K562 (cell line): ENCODE measurements around the gene BANK1. TPM values are rescaled to one million over a fixed set of nuclear protein-coding genes. Genes with fewer than 3 reads are reported as not detected.

Source experiments
- ATAC-seq: fragments of 200-7000 bp; cut with Tn5 transposase; 3 replicates; pipeline ENCODE4 v1.9.1; 2020; ENCODE audit warnings: moderate library complexity
- BruUV-seq: library from RNA; stranded (reverse); fragments of 400-500 nt; replicated peaks from 2 replicates; lab custom pipeline; 2021; lab: Mats Ljungman, UMichigan
- CTCF ChIA-PET: fragments of 300-600 bp; formaldehyde crosslinking; extraction: SDS; loops from one replicate; lab custom pipeline; 2021; ENCODE audit warnings: low intra/inter-chr PET ratio; lab: Yijun Ruan, JAX
- POLR2A ChIA-PET: fragments of 300-600, 350-650 bp; sonication (Branson Sonifier 250); formaldehyde crosslinking; extraction: SDS; loops from one replicate; lab custom pipeline; 2021; ENCODE audit warnings: antibody characterized with exemption, inconsistent platforms; lab: Yijun Ruan, JAX
- DNase-seq, 4 experiments: peaks; one replicate each; pipeline versions ENCODE4 v3.0.0 to v3.0.0-alpha.2; 2011 to 2018; ENCODE audit warnings: low spot score in 3 of 4, mixed read lengths in 3 of 4; ENCODE audit errors: extremely low read depth in 1 of 4
- FAIRE-seq: peaks from 2 replicates; lab custom pipeline; 2011; peaks lifted over from hg19 to GRCh38; lab: Jason Lieb, UNC
- H2AFZ ChIP-seq: 2 replicates; pipeline ENCODE4 v1.6.0; 2011; ENCODE audit warnings: low read depth, low read length, control low read depth, inconsistent platforms
- H3K27ac ChIP-seq: fragments of 200-600 bp; 3 replicates; pipeline ENCODE4 v1.8.0; 2011; ENCODE audit warnings: low read depth, mild to moderate bottlenecking, control low read depth, inconsistent platforms, low read length, moderate library complexity, mixed read lengths; ENCODE audit errors: extremely low read depth
- H3K27me3 ChIP-seq, 2 experiments: fragments of 300-600 bp in 1 of 2; 2 replicates in 1 of 2; 3 replicates in 1 of 2; pipeline versions ENCODE4 v1.6.0 to v1.8.0; 2011; ENCODE audit warnings: inconsistent platforms in 2 of 2, low read length in 2 of 2, mild to moderate bottlenecking in 1 of 2, mixed read lengths in 1 of 2, moderate library complexity in 1 of 2; ENCODE audit not compliant: control insufficient read depth in 2 of 2, insufficient read depth in 2 of 2
- H3K36me3 ChIP-seq: fragments of 300-600 bp; 3 replicates; pipeline ENCODE4 v1.8.0; 2011; ENCODE audit warnings: mild to moderate bottlenecking, low read length, inconsistent platforms; ENCODE audit not compliant: control insufficient read depth, insufficient read depth
- H3K4me1 ChIP-seq, 2 experiments: fragments of 200-600 bp in 1 of 2; replicated peaks in 1 of 2; 2 replicates in 1 of 2; 3 replicates in 1 of 2; pipeline versions ENCODE4 v1.5.1 to v1.8.0; 2011; ENCODE audit warnings: inconsistent platforms in 2 of 2, low read length in 2 of 2, mild to moderate bottlenecking in 1 of 2, mixed read lengths in 1 of 2, moderate library complexity in 1 of 2; ENCODE audit not compliant: control insufficient read depth in 2 of 2, insufficient read depth in 2 of 2
- H3K4me2 ChIP-seq: 2 replicates; pipeline ENCODE4 v1.6.1; 2011; ENCODE audit warnings: low read length, control low read depth, inconsistent platforms, mixed read lengths; ENCODE audit not compliant: insufficient read depth
- H3K4me3 ChIP-seq: fragments of 200-600 bp; sonication (generic), shearing (Covaris generic); 2 replicates; pipeline ENCODE4 v1.5.1; 2016; ENCODE audit warnings: control low read depth, inconsistent platforms
- H3K79me2 ChIP-seq: fragments of 200-600 bp; 3 replicates; pipeline ENCODE4 v1.8.0; 2011; ENCODE audit warnings: low read length, inconsistent platforms; ENCODE audit not compliant: control insufficient read depth, insufficient read depth
- H3K9ac ChIP-seq, 2 experiments: 2 replicates each; pipeline versions ENCODE4 v1.6.0 to v1.6.1; 2011; ENCODE audit warnings: low read depth in 2 of 2, low read length in 2 of 2, control low read depth in 1 of 2, inconsistent platforms in 1 of 2, mild to moderate bottlenecking in 1 of 2, mixed read lengths in 1 of 2; ENCODE audit not compliant: insufficient read depth in 1 of 2
- H3K9me1 ChIP-seq: one replicate; pipeline ENCODE4 v1.6.0; 2011; ENCODE audit warnings: inconsistent platforms, mild to moderate bottlenecking, low read length, moderate library complexity; ENCODE audit not compliant: control insufficient read depth, insufficient read depth
- H3K9me3 ChIP-seq: replicated peaks from 2 replicates; pipeline ENCODE4 v1.5.1; 2011; ENCODE audit warnings: low read depth, low read length, inconsistent platforms; ENCODE audit not compliant: control insufficient read depth, insufficient read depth
- H4K20me1 ChIP-seq: replicated peaks from 2 replicates; pipeline ENCODE4 v1.6.1; 2011; ENCODE audit warnings: low read length, inconsistent platforms, mixed read lengths; ENCODE audit not compliant: control insufficient read depth, insufficient read depth
- ASH1L ChIP-seq: fragments of 450-650 bp; IDR thresholded peaks from 2 replicates; pipeline ENCODE4 v1.6.1; 2018; ENCODE audit warnings: borderline replicate concordance, mild to moderate bottlenecking, low read depth; ENCODE audit not compliant: partially characterized antibody
- ATF7 ChIP-seq: fragments of 450-650 bp; IDR thresholded peaks from 2 replicates; pipeline ENCODE4 v1.7.1; 2014; ENCODE audit warnings: mild to moderate bottlenecking, moderate library complexity
- BMI1 ChIP-seq: fragments of 150-350 bp; IDR thresholded peaks from 2 replicates; pipeline ENCODE4 v1.6.1; 2014; ENCODE audit warnings: low read length
- CBX5 ChIP-seq: IDR thresholded peaks from 2 replicates; pipeline ENCODE4 v1.6.1; 2014; ENCODE audit warnings: low read depth, borderline replicate concordance
- CGGBP1 ChIP-seq: fragments of 250-450 bp; sonication (Bioruptor Pico); IDR thresholded peaks from 2 replicates; pipeline ENCODE4 v1.9.0; 2021; ENCODE audit warnings: mild to moderate bottlenecking
- CHD2 ChIP-seq: IDR thresholded peaks from 2 replicates; pipeline ENCODE4 v1.6.1; 2011; ENCODE audit warnings: low read depth, low read length
- COPS2 ChIP-seq: fragments of 450-650 bp; conservative IDR thresholded peaks from 2 replicates; pipeline ENCODE4 v1.6.1; 2016; ENCODE audit warnings: mild to moderate bottlenecking, moderate library complexity
- FOS ChIP-seq: IDR thresholded peaks from 3 replicates; pipeline ENCODE4 v1.6.1; 2011; ENCODE audit not compliant: insufficient read length; ENCODE audit errors: extremely low read depth
- HDAC1 ChIP-seq, 2 experiments: fragments of 450-650 bp; IDR thresholded peaks; 2 replicates each; pipeline ENCODE4 v1.6.1; 2016 to 2017; ENCODE audit warnings: inconsistent platforms in 1 of 2, mild to moderate bottlenecking in 1 of 2, moderate library complexity in 1 of 2
- NR0B1 ChIP-seq: fragments of 450-650 bp; IDR thresholded peaks from one replicate; pipeline ENCODE4 v1.6.1; 2018; ENCODE audit warnings: mild to moderate bottlenecking, moderate library complexity; ENCODE audit not compliant: partially characterized antibody
- SMARCA5 ChIP-seq: fragments of 450-650 bp; IDR thresholded peaks from 2 replicates; pipeline ENCODE4 v1.6.1; 2016
- TEAD1 ChIP-seq, 2 experiments: fragments of 450-650 bp in 1 of 2; sonication (generic) in 1 of 2; formaldehyde crosslinking; IDR thresholded peaks; 2 replicates each; pipeline versions ENCODE4 v1.4.0 to v1.8.0; 2020 to 2022; ENCODE audit warnings: mild to moderate bottlenecking in 2 of 2, missing genetic modification reagents in 1 of 2
- ZNF121 ChIP-seq: sonication (generic); formaldehyde crosslinking; conservative IDR thresholded peaks from 2 replicates; pipeline ENCODE4 v1.8.0; 2022; ENCODE audit warnings: missing genetic modification reagents
- ZNF668 ChIP-seq: fragments of 250-450 bp; sonication (Bioruptor Pico); IDR thresholded peaks from 2 replicates; pipeline ENCODE4 v1.8.0; 2022; ENCODE audit warnings: mild to moderate bottlenecking, inconsistent platforms
- WGBS: fragments of 100-300 bp; shearing (Covaris generic); methylation state at CpG from one replicate; pipeline ENCODE4 v1.1.6; 2016; ENCODE audit warnings: low coverage, mixed read lengths; ENCODE audit not compliant: insufficient coverage; ENCODE audit errors: missing lambda C conversion rate; 5-methylcytosine and 5-hydroxymethylcytosine counted together
- in situ Hi-C: fragments of 300-500 bp; cut with MboI; formaldehyde crosslinking; loops from 4 replicates; pipeline ENCODE4 v1.15.0; 2018; ENCODE audit warnings: inconsistent platforms, mixed read lengths
- intact Hi-C: fragments of 100-400 bp; cut with micrococcal nuclease; formaldehyde crosslinking; loops from 2 replicates; pipeline ENCODE4 v1.14.2; 2022
- polyA plus RNA-seq, 8 experiments: library from polyadenylated mRNA; depleted of rRNA in 4 of 8; stranded (reverse) in 5 of 8; unstranded in 3 of 8; fragments of >200 nt; fragmentation: Nextera tagmentation in 2 of 8; fragmentation: Illumina TruSeq in 1 of 8; extraction: Ambion mirVana in 2 of 8; extraction: Trizol in 1 of 8; gene quantifications; 2 replicates each; pipeline versions ENCODE4 v1.2.1 to v1.2.3, GENCODE V29; 2011 to 2014; ENCODE audit warnings: inconsistent platforms in 1 of 8, missing spikeins in 1 of 8
- total RNA-seq, 7 experiments: library from RNA; depleted of rRNA in 6 of 7; stranded (reverse); fragments of >200 nt in 6 of 7; fragmentation: Illumina TruSeq in 2 of 7; extraction: Trizol in 2 of 7; gene quantifications; 2 replicates each; pipeline versions ENCODE4 v1.2.1 to v1.2.3, GENCODE V29; 2011 to 2021; ENCODE audit warnings: low replicate concordance in 1 of 7
- TF ChIP-seq, protein P1 (sequence below): fragments of 450-650 bp; formaldehyde crosslinking; IDR thresholded peaks from 2 replicates; pipeline ENCODE4 v1.4.0; 2020; ENCODE audit warnings: mild to moderate bottlenecking, moderate library complexity
- TF ChIP-seq, protein P2 (sequence below): sonication (generic); formaldehyde crosslinking; IDR thresholded peaks from 2 replicates; pipeline ENCODE4 v1.8.0; 2022; ENCODE audit warnings: mild to moderate bottlenecking, missing genetic modification reagents
- TF ChIP-seq, protein P3 (sequence below), 3 experiments: IDR thresholded peaks in 2 of 3; conservative IDR thresholded peaks in 1 of 3; 2 replicates each; pipeline ENCODE4 v1.5.1; 2011 to 2012; ENCODE audit warnings: low read length in 3 of 3, mild to moderate bottlenecking in 3 of 3, control low read depth in 2 of 3, improper control_type of control experiment in 1 of 3, inconsistent platforms in 1 of 3, low read depth in 1 of 3, mixed read lengths in 1 of 3, moderate library complexity in 1 of 3; ENCODE audit not compliant: insufficient read depth in 2 of 3

The BANK1 gene
- total and polyA plus RNA-seq, 9 of the 15 experiments (the other 6 are each of a cell fraction or from before 2014, with no cell fraction given): not detected

GRCh38 chr4:101843054-101843453 is 52.5 kb downstream of the BANK1 start:
- intact Hi-C loops (no loop called here), in situ Hi-C loops (no loop called here)
- no peaks in the 10 kb centered on the region for H3K27me3 ChIP-seq
- no peaks in the 10 kb centered on the region for H3K36me3 ChIP-seq
- H3K9ac ChIP-seq: no peak overlapping the region
- ChIA-PET POLR2A (no interaction called here), CTCF (no interaction called here)
- H3K79me2 ChIP-seq: no peaks in the 10 kb centered on the region
- no peak for DNase-seq
- no peak for TF ChIP-seq HDAC1 (IDR thresholded peaks at IDR 0.05)
- TF ChIP-seq, protein P1, sequence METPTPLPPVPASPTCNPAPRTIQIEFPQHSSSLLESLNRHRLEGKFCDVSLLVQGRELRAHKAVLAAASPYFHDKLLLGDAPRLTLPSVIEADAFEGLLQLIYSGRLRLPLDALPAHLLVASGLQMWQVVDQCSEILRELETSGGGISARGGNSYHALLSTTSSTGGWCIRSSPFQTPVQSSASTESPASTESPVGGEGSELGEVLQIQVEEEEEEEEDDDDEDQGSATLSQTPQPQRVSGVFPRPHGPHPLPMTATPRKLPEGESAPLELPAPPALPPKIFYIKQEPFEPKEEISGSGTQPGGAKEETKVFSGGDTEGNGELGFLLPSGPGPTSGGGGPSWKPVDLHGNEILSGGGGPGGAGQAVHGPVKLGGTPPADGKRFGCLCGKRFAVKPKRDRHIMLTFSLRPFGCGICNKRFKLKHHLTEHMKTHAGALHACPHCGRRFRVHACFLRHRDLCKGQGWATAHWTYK (CRISPR knock-in tag): no peak
- no peak for TF ChIP-seq CGGBP1 (CRISPR knock-in tag)
- no peak for TF ChIP-seq ZNF668 (CRISPR knock-in tag)
- no peak for TF ChIP-seq ASH1L
- TF ChIP-seq, protein P2, sequence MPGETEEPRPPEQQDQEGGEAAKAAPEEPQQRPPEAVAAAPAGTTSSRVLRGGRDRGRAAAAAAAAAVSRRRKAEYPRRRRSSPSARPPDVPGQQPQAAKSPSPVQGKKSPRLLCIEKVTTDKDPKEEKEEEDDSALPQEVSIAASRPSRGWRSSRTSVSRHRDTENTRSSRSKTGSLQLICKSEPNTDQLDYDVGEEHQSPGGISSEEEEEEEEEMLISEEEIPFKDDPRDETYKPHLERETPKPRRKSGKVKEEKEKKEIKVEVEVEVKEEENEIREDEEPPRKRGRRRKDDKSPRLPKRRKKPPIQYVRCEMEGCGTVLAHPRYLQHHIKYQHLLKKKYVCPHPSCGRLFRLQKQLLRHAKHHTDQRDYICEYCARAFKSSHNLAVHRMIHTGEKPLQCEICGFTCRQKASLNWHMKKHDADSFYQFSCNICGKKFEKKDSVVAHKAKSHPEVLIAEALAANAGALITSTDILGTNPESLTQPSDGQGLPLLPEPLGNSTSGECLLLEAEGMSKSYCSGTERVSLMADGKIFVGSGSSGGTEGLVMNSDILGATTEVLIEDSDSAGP: no peak
- no peak for TF ChIP-seq SMARCA5
- TF ChIP-seq CBX5: no peak
- no peak for TF ChIP-seq NR0B1
- no peak for TF ChIP-seq CHD2
- TF ChIP-seq COPS2: no peak
- TF ChIP-seq BMI1: no peak
- TF ChIP-seq, protein P3, sequence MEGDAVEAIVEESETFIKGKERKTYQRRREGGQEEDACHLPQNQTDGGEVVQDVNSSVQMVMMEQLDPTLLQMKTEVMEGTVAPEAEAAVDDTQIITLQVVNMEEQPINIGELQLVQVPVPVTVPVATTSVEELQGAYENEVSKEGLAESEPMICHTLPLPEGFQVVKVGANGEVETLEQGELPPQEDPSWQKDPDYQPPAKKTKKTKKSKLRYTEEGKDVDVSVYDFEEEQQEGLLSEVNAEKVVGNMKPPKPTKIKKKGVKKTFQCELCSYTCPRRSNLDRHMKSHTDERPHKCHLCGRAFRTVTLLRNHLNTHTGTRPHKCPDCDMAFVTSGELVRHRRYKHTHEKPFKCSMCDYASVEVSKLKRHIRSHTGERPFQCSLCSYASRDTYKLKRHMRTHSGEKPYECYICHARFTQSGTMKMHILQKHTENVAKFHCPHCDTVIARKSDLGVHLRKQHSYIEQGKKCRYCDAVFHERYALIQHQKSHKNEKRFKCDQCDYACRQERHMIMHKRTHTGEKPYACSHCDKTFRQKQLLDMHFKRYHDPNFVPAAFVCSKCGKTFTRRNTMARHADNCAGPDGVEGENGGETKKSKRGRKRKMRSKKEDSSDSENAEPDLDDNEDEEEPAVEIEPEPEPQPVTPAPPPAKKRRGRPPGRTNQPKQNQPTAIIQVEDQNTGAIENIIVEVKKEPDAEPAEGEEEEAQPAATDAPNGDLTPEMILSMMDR (IDR thresholded peaks at IDR 0.05 in 2 of 3, conservative IDR thresholded peaks at IDR 0.05 in 1 of 3; ENCODE audit: insufficient read depth in 2 of 3, low read depth in 1 of 3, low read length in 3 of 3): no peak
- TF ChIP-seq TEAD1 (CRISPR knock-in tag; IDR thresholded peaks at IDR 0.05): no peak
- no peak for TF ChIP-seq FOS
- no peak for TF ChIP-seq ATF7
- no peak for TF ChIP-seq ZNF121 (CRISPR knock-in tag)
- no peak for ATAC-seq
- H2AFZ ChIP-seq: no peak overlapping the region
- no TSS peak for BruUV-seq
- WGBS: 0% methylated on average over 1 of the region's 1 CpG
- H3K4me2 ChIP-seq: no peak overlapping the region
- no peaks in the 10 kb centered on the region for H3K4me1 ChIP-seq
- H3K9me1 ChIP-seq: no peaks in the 10 kb centered on the region
- no peak overlapping the region for H3K4me3 ChIP-seq
- no peak overlapping the region for H3K27ac ChIP-seq
- no peaks in the 10 kb centered on the region for H4K20me1 ChIP-seq
- FAIRE-seq: no peak
- H3K9me3 ChIP-seq: no peaks in the 10 kb centered on the region
